HepG2 (cell line): ENCODE data around the gene B4GALT4. TPM values are rescaled to one million over a fixed set of nuclear protein-coding genes. Genes with fewer than 3 reads are reported as not detected.

ENCODE experiments used
- GABPB1 ChIP-seq: IDR thresholded peaks from 2 replicates; pipeline ENCODE4 v1.6.1; 2016; ENCODE audit warnings: mild to moderate bottlenecking, missing genetic modification reagents, moderate library complexity, missing compliant biosample characterization
- NR2C2 ChIP-seq: sonication (generic); formaldehyde crosslinking; IDR thresholded peaks from 2 replicates; pipeline ENCODE4 v1.4.0; 2020; ENCODE audit warnings: missing genetic modification reagents, mild to moderate bottlenecking, moderate library complexity, borderline replicate concordance
- POLR2G ChIP-seq: fragments of 200-400 bp; formaldehyde crosslinking; IDR thresholded peaks from 2 replicates; pipeline ENCODE4 v1.6.1; 2018; ENCODE audit warnings: mild to moderate bottlenecking, low read depth, low read length, moderate library complexity
- REPIN1 ChIP-seq: sonication (generic); formaldehyde crosslinking; IDR thresholded peaks from 2 replicates; pipeline ENCODE4 v1.8.0; 2022; ENCODE audit warnings: missing genetic modification reagents, low read depth, mild to moderate bottlenecking, borderline replicate concordance
- REST ChIP-seq, 2 experiments: IDR thresholded peaks; 2 replicates each; pipeline ENCODE4 v1.6.1; 2011 to 2012; ENCODE audit warnings: low read length in 2 of 2, borderline replicate concordance in 1 of 2, low read depth in 1 of 2, mild to moderate bottlenecking in 1 of 2, moderate library complexity in 1 of 2
- RNF2 ChIP-seq: fragments of 450-650 bp; conservative IDR thresholded peaks from 2 replicates; pipeline ENCODE4 v1.6.1; 2016; ENCODE audit warnings: low read depth
- SAFB2 ChIP-seq: sonication (generic); formaldehyde crosslinking; IDR thresholded peaks from 2 replicates; pipeline ENCODE4 v1.5.1; 2020; ENCODE audit warnings: missing genetic modification reagents, low read depth, mild to moderate bottlenecking, borderline replicate concordance
- SETDB1 ChIP-seq: sonication (generic); formaldehyde crosslinking; IDR thresholded peaks from 2 replicates; pipeline ENCODE4 v1.5.1; 2020; ENCODE audit warnings: missing genetic modification reagents, mild to moderate bottlenecking, borderline replicate concordance
- SP4 ChIP-seq: sonication (generic); formaldehyde crosslinking; IDR thresholded peaks from 2 replicates; pipeline ENCODE4 v1.8.1; 2023; ENCODE audit warnings: mild to moderate bottlenecking, missing genetic modification reagents
- ZNF207 ChIP-seq: fragments of 450-650 bp; IDR thresholded peaks from 2 replicates; pipeline ENCODE4 v1.6.1; 2016; ENCODE audit warnings: antibody characterized with exemption, borderline replicate concordance
- ZNF30 ChIP-seq: sonication (generic); formaldehyde crosslinking; IDR thresholded peaks from 2 replicates; pipeline ENCODE4 v1.5.0; 2020; ENCODE audit warnings: mild to moderate bottlenecking, missing genetic modification reagents
- ZNF446 ChIP-seq: sonication (generic); formaldehyde crosslinking; IDR thresholded peaks from 2 replicates; pipeline ENCODE4 v1.5.0; 2020; ENCODE audit warnings: mild to moderate bottlenecking, missing genetic modification reagents
- ZNF710 ChIP-seq: sonication (generic); formaldehyde crosslinking; IDR thresholded peaks from 2 replicates; pipeline ENCODE4 v1.5.0; 2020; ENCODE audit warnings: mild to moderate bottlenecking, missing genetic modification reagents, borderline replicate concordance
- ZNF749 ChIP-seq: sonication (generic); formaldehyde crosslinking; IDR thresholded peaks from 2 replicates; pipeline ENCODE4 v1.8.0; 2022; ENCODE audit warnings: mild to moderate bottlenecking, missing genetic modification reagents, moderate library complexity, borderline replicate concordance
- ZNF790 ChIP-seq: sonication (generic); formaldehyde crosslinking; IDR thresholded peaks from 2 replicates; pipeline ENCODE4 v1.8.0; 2022; ENCODE audit warnings: missing genetic modification reagents, mild to moderate bottlenecking, borderline replicate concordance
- ZNF792 ChIP-seq: IDR thresholded peaks from 2 replicates; pipeline ENCODE4 v1.6.1; 2016
- ZSCAN25 ChIP-seq: sonication (generic); formaldehyde crosslinking; IDR thresholded peaks from 2 replicates; pipeline ENCODE4 v1.8.0; 2022; ENCODE audit warnings: mild to moderate bottlenecking, missing genetic modification reagents
- ZSCAN31 ChIP-seq: sonication (generic); formaldehyde crosslinking; IDR thresholded peaks from 2 replicates; pipeline ENCODE4 v1.5.0; 2020; ENCODE audit warnings: low read depth, mild to moderate bottlenecking, missing genetic modification reagents
- polyA plus RNA-seq, 8 experiments: library from polyadenylated mRNA; depleted of rRNA in 3 of 8; stranded (reverse) in 7 of 8; unstranded in 1 of 8; fragments of >200 nt; fragmentation: Illumina TruSeq in 4 of 8; extraction: Trizol in 4 of 8; gene quantifications; 2 replicates each; pipeline versions ENCODE4 v1.2.1 to v1.2.3, GENCODE V29; 2011 to 2016; ENCODE audit warnings: low read depth in 4 of 8, missing spikeins in 1 of 8, mixed read lengths in 1 of 8; ENCODE audit not compliant: insufficient read depth in 1 of 8
- total RNA-seq, 5 experiments: library from RNA; depleted of rRNA; stranded (reverse); fragments of >200 nt; fragmentation: Illumina TruSeq; extraction: Trizol; gene quantifications; 2 replicates each; pipeline ENCODE4 v1.2.3, GENCODE V29; 2016; ENCODE audit warnings: low read depth in 1 of 5
- TF ChIP-seq, protein P1 (sequence below): sonication (generic); formaldehyde crosslinking; conservative IDR thresholded peaks from 2 replicates; pipeline ENCODE4 v1.4.0; 2020; ENCODE audit warnings: mild to moderate bottlenecking, missing genetic modification reagents, moderate library complexity

The B4GALT4 gene
- total and polyA plus RNA-seq, 2 of the 13 experiments (the other 11 are each of a cell fraction or from before 2014, with no cell fraction given): 16.9 to 29.0 TPM

DNA sequence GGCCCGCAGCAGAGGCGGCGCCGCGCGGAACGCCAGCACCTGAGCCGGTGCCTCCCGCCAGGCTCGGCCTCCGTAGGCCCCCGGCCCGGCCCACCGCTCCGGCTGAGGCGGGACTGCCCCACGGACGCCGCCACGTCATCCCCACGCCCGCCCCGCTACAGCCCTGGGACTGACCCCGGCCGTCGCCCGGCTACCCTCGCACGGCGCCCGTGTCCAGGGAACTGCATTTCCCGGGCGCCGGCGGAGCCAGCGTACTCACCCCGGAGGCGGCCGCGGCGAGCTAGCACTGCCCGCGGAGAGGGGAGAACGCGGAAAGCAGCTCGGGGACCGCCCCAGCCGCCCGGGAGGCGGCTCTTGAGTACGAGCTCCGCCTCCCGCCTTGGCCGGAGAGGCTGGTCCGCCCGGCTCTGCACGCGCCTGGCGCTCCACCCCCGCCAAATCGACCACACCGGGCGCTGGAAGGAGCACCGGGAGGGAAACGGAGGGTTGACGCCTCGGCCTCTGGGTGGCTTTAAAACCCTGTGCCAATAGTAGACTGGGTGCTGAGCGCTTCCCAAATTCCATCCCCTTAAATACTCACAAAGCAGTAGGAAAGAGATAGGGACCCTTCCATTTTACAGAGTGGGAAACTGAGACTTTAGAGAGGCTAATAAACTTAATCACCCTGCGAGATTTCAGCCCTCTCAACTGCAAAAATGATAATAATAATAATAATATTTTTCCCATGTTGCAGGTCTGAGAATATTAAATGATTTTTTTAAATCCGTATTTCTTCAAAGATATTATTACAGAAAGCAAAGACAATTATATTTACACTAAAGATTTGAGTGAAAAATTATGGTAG is at the start of gene B4GALT4 (continued):
- peak; percentile 53; the same call in 1 of the 2 replicates for TF ChIP-seq SAFB2 (CRISPR knock-in tag)
- TF ChIP-seq REPIN1 (CRISPR knock-in tag): peak; percentile 8; the same call in 1 of the 2 replicates
- TF ChIP-seq ZNF790 (CRISPR knock-in tag): peak; percentile 88; the same call in 1 of the 2 replicates
- no peak for TF ChIP-seq ZNF30
- TF ChIP-seq POLR2G: peak; percentile 88
- 0 out of 2 replicates have a peak, but pooled peaks have one; percentile 28 for TF ChIP-seq ZNF710 (CRISPR knock-in tag)
- 0 out of 2 replicates have a peak, but pooled peaks have one; percentile 47 for TF ChIP-seq SP4 (CRISPR knock-in tag)
- no peak for TF ChIP-seq SETDB1 (CRISPR knock-in tag)
- peak; percentile 86 for TF ChIP-seq ZNF446
- TF ChIP-seq ZNF792 (CRISPR knock-in tag): 0 out of 2 replicates have a peak, but pooled peaks have one; percentile 24
- TF ChIP-seq NR2C2 (CRISPR knock-in tag): peak; percentile 92
- peak; percentile 54; the same call in 1 of the 2 replicates for TF ChIP-seq ZSCAN25
- TF ChIP-seq ZNF749 (CRISPR knock-in tag): peak; percentile 78; the same call in 1 of the 2 replicates
- TF ChIP-seq ZNF207: no peak
- peak; percentile 70; the same call in 1 of the 2 replicates for TF ChIP-seq ZSCAN31 (CRISPR knock-in tag)
- TF ChIP-seq REST (IDR thresholded peaks at IDR 0.05; ENCODE audit: borderline replicate concordance in 1 of 2, low read depth in 1 of 2, low read length in 2 of 2): peak in 1 of 2 experiments; percentile 33; a peak in 1 of 4 replicates
- no peak for TF ChIP-seq RNF2
- TF ChIP-seq GABPB1 (CRISPR knock-in tag): peak; percentile 67; the same call in 1 of the 2 replicates
- TF ChIP-seq, protein P1, sequence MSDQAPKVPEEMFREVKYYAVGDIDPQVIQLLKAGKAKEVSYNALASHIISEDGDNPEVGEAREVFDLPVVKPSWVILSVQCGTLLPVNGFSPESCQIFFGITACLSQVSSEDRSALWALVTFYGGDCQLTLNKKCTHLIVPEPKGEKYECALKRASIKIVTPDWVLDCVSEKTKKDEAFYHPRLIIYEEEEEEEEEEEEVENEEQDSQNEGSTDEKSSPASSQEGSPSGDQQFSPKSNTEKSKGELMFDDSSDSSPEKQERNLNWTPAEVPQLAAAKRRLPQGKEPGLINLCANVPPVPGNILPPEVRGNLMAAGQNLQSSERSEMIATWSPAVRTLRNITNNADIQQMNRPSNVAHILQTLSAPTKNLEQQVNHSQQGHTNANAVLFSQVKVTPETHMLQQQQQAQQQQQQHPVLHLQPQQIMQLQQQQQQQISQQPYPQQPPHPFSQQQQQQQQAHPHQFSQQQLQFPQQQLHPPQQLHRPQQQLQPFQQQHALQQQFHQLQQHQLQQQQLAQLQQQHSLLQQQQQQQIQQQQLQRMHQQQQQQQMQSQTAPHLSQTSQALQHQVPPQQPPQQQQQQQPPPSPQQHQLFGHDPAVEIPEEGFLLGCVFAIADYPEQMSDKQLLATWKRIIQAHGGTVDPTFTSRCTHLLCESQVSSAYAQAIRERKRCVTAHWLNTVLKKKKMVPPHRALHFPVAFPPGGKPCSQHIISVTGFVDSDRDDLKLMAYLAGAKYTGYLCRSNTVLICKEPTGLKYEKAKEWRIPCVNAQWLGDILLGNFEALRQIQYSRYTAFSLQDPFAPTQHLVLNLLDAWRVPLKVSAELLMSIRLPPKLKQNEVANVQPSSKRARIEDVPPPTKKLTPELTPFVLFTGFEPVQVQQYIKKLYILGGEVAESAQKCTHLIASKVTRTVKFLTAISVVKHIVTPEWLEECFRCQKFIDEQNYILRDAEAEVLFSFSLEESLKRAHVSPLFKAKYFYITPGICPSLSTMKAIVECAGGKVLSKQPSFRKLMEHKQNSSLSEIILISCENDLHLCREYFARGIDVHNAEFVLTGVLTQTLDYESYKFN (CRISPR knock-in tag): no peak; the same call in none of the 2 replicates
